Renal pelvis (tissue), 4 donors: ENCODE measurements around the gene IL17RB. TPM values are rescaled to one million over a fixed set of nuclear protein-coding genes. Genes with fewer than 3 reads are reported as not detected.

Experiments
- DNase-seq: peaks from one replicate; pipeline ENCODE4 v3.0.0-alpha.2; 2013
- polyA plus RNA-seq, 3 donors: library from polyadenylated mRNA; unstranded; fragments of 120-200 nt; gene quantifications; one replicate each; pipeline ENCODE4 v1.2.1, GENCODE V29; 2013; ENCODE audit not compliant: insufficient read length in 3 of 3

IL17RB gene
- polyA plus RNA-seq, 3 donors, result 12.8 to 16.8 (median 16.2) TPM

DNA sequence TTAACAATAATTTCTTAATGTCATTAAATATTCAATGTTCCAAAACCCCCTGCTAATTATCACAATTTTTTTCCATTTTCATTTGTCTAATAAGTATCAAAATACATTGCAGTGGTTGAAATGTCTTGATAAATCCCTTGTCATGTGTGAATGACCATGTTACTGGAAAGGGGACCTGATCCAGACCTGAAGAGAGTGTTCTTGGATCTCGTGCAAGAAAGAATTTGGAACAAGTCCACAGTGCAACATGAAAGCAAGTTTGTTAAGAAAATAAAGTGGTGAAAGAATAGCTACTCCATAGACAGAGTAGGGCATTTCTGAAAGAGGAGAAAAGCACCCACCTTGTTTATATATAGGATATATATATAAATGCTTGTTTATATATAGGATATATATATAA lies 55.7 kb downstream of the IL17RB start:
- DNase-seq, result no peak

DNA sequence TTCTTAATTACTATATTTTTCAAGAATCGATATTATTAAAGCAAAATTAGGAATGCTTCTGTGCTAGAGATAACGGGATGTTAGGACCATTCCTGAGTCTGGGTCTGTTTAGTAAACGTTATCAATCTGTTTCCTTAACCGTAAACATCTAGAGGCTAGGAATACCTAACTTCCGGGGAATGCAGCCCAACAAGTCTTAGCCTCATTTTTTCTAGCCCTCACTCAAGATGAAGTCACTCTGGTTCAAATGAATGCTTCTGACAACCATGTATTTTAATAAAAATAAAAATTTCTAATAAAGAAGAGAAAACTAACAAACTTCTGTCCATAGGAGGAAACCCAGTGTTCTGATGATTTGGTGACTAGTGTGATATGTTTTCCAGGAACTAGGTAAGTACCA lies 56.3 kb downstream of the IL17RB start:
- DNase-seq, result no peak

DNA sequence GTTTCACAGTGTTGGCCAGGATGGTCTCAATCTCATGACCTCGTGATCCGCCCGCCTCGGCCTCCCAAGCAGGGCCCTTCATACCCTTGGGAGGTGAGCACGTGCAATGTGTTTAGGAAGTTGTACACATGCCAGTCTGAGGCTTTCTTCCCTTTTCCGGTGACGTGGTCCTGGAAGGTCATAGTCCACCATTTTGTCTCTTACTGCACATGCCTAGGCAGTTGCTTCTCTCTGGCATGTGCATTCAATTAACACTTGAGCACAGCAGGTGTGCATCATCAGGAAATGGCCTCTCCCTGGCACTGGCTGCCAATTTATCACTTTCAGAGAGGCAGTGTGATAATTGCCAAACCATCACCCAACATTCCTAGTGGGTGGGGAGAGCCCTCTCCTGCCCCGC lies 67.0 kb downstream of the IL17RB start:
- DNase-seq, result no peak

Other genes with a start within 250 kb of the IL17RB start
- gene CHDH, start 149 bp upstream of the IL17RB start, polyA plus RNA-seq, result 10 to 100 TPM in 2 of 3 donors, 1 to 10 TPM in 1; 8.3 to 12.9 (median 10.6) TPM
- 10 to 100 TPM; 41.8 to 46.7 (median 46.3) TPM for gene ACTR8, start 35.6 kb downstream of the IL17RB start, polyA plus RNA-seq
- 10 to 100 TPM; 66.2 to 74.9 (median 68.7) TPM for gene SELENOK, start 45.3 kb downstream of the IL17RB start, polyA plus RNA-seq